HL-60 (cell line): ENCODE data around the gene ABLIM1.

Source experiments
- GABPA ChIP-seq: IDR thresholded peaks from 2 replicates; pipeline ENCODE4 v1.6.1; 2012; ENCODE audit warnings: low read depth
- POLR2AphosphoS5 ChIP-seq: IDR thresholded peaks from 2 replicates; pipeline ENCODE4 v1.6.1; 2012; ENCODE audit warnings: low read depth
- SPI1 ChIP-seq: IDR thresholded peaks from 2 replicates; pipeline ENCODE4 v1.6.1; 2012; ENCODE audit warnings: low read depth, mild to moderate bottlenecking, borderline replicate concordance
- TF ChIP-seq, protein P1 (sequence below): IDR thresholded peaks from one replicate; pipeline ENCODE4 v1.5.1; 2011; ENCODE audit warnings: low read length, control low read depth, inconsistent platforms; ENCODE audit not compliant: insufficient read depth
- TF ChIP-seq, protein P2 (sequence below): IDR thresholded peaks from 2 replicates; pipeline ENCODE4 v1.6.1; 2012; ENCODE audit warnings: low read depth; ENCODE audit not compliant: insufficient replicate concordance

DNA sequence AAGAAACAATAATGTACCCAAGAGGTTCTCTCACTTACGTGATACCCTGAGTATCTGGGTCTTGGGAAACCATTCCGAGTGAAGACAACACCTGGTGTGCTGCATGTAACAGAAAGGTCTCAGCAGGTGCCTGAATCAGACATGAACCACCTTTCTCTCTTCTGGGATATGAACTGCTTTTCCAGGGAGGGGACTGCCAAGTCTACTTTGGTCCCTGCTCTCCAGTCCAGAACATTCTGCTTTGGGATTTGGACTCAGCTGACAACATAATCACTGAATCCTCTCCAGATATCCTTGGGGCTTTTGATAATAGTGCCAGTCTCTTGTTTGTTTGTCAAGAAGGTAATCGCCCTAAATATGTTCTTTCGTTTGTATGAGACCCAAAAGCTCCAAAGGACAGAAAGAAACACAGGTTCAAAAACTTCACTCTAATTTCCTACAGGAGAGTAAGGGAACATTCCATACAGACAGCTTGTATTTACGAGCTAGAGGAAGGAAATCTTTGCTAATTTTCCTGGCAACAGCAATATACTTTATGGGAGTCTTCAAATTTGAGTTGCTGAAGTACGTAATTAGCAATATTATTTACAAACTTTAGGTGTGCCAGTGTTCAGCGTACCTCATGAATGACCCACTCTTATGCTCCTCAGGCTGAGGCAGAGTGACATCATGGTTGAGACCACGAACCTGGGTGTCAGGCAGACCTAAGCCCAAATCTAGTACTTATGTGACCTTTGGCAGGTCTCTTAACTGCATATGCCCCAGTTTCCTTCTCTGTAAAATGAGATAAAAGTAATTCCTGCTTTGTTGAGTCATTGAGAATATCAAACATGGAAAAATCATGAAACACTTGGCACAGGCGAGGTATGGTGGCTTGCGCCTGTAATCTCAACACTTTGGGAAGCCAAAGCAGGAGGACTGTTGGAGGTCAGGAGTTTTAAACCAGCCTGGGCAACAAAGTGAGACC is 5.4 kb downstream of the ABLIM1 start:
- TF ChIP-seq, protein P1, sequence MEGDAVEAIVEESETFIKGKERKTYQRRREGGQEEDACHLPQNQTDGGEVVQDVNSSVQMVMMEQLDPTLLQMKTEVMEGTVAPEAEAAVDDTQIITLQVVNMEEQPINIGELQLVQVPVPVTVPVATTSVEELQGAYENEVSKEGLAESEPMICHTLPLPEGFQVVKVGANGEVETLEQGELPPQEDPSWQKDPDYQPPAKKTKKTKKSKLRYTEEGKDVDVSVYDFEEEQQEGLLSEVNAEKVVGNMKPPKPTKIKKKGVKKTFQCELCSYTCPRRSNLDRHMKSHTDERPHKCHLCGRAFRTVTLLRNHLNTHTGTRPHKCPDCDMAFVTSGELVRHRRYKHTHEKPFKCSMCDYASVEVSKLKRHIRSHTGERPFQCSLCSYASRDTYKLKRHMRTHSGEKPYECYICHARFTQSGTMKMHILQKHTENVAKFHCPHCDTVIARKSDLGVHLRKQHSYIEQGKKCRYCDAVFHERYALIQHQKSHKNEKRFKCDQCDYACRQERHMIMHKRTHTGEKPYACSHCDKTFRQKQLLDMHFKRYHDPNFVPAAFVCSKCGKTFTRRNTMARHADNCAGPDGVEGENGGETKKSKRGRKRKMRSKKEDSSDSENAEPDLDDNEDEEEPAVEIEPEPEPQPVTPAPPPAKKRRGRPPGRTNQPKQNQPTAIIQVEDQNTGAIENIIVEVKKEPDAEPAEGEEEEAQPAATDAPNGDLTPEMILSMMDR = no peak
- TF ChIP-seq SPI1 (no peak), POLR2AphosphoS5 (no peak), GABPA (no peak)
- TF ChIP-seq, protein P2, sequence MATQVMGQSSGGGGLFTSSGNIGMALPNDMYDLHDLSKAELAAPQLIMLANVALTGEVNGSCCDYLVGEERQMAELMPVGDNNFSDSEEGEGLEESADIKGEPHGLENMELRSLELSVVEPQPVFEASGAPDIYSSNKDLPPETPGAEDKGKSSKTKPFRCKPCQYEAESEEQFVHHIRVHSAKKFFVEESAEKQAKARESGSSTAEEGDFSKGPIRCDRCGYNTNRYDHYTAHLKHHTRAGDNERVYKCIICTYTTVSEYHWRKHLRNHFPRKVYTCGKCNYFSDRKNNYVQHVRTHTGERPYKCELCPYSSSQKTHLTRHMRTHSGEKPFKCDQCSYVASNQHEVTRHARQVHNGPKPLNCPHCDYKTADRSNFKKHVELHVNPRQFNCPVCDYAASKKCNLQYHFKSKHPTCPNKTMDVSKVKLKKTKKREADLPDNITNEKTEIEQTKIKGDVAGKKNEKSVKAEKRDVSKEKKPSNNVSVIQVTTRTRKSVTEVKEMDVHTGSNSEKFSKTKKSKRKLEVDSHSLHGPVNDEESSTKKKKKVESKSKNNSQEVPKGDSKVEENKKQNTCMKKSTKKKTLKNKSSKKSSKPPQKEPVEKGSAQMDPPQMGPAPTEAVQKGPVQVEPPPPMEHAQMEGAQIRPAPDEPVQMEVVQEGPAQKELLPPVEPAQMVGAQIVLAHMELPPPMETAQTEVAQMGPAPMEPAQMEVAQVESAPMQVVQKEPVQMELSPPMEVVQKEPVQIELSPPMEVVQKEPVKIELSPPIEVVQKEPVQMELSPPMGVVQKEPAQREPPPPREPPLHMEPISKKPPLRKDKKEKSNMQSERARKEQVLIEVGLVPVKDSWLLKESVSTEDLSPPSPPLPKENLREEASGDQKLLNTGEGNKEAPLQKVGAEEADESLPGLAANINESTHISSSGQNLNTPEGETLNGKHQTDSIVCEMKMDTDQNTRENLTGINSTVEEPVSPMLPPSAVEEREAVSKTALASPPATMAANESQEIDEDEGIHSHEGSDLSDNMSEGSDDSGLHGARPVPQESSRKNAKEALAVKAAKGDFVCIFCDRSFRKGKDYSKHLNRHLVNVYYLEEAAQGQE = no peak
